Measurements from ENCODE around the gene ZNF682. TPM values are rescaled to one million over a fixed set of nuclear protein-coding genes. Genes with fewer than 3 reads are reported as not detected.
A peak's percentile ranks its signal among the peaks of the same experiment; 100 is the strongest.
"Not testable (repeated sequence)": the region's sequence is repeated elsewhere in the genome, so short reads cannot be mapped to it uniquely, and the experiment has no call there.

The ZNF682 gene
- 4.5 to 5.4 TPM (median 4.9 TPM) in 3 replicates for total RNA-seq
- long read RNA-seq, partial matches to known transcripts = 0 of 6 reads
- long read RNA-seq, other reads (novel, unspliced or antisense) = 3 of 6 reads

GRCh38 chr19:20039203-20039723, at the start of gene ZNF682:
ZNF682 (minus strand) TSS chr19:20039505; CDS start chr19:20039345, 160 bp downstream.
- peak; percentile 98 for DNase-seq (ENCODE audit: low spot score)
- peaks cover 21% of the 10 kb centered on the region for H3K4me1 Mint-ChIP-seq (ENCODE audit: low read depth)
- no peak for TF ChIP-seq CTCF (IDR thresholded peaks at IDR 0.05)
- peak within 1 kb of the TSS; percentile 92 for H3K4me3 Mint-ChIP-seq (ENCODE audit: unreplicated experiment)
- peaks cover 2% of the 10 kb centered on the region for H3K36me3 Mint-ChIP-seq (ENCODE audit: low read depth)
- no peaks in the 10 kb centered on the region for H3K9me3 Mint-ChIP-seq (ENCODE audit: low read depth)
- H3K27ac Mint-ChIP-seq (ENCODE audit: unreplicated experiment) = peak within 1 kb of the TSS; percentile 99
- H3K27me3 Mint-ChIP-seq (ENCODE audit: low read depth) = peaks cover 3% of the 10 kb centered on the region

- H3K4me3 Mint-ChIP-seq (ENCODE audit: unreplicated experiment); H3K36me3 Mint-ChIP-seq (ENCODE audit: low read depth); H3K9me3 Mint-ChIP-seq (ENCODE audit: low read depth); H3K27ac Mint-ChIP-seq (ENCODE audit: unreplicated experiment); DNase-seq (ENCODE audit: low spot score); H3K27me3 Mint-ChIP-seq (ENCODE audit: low read depth): not testable (repeated sequence)
- peaks cover 15% of the 10 kb centered on the region for H3K4me1 Mint-ChIP-seq (ENCODE audit: low read depth)
These were observed 43.6 kb upstream of the ZNF682 start for GRCh38 chr19:20082876-20083275.

- H3K27ac Mint-ChIP-seq (ENCODE audit: unreplicated experiment); H3K4me3 Mint-ChIP-seq (ENCODE audit: unreplicated experiment); DNase-seq (ENCODE audit: low spot score); H3K27me3 Mint-ChIP-seq (ENCODE audit: low read depth); H3K36me3 Mint-ChIP-seq (ENCODE audit: low read depth); H3K9me3 Mint-ChIP-seq (ENCODE audit: low read depth): not testable (repeated sequence)
- peaks cover 19% of the 10 kb centered on the region for H3K4me1 Mint-ChIP-seq (ENCODE audit: low read depth)
These were observed 43.0 kb upstream of the ZNF682 start for GRCh38 chr19:20082232-20082833.

- H3K4me3 Mint-ChIP-seq (ENCODE audit: unreplicated experiment) = no peak overlapping the region
- H3K27ac Mint-ChIP-seq (ENCODE audit: unreplicated experiment) = no peak overlapping the region
- H3K36me3 Mint-ChIP-seq (ENCODE audit: low read depth) = peaks cover 1% of the 10 kb centered on the region
- TF ChIP-seq CTCF (IDR thresholded peaks at IDR 0.05) = no peak
- peaks cover 19% of the 10 kb centered on the region for H3K4me1 Mint-ChIP-seq (ENCODE audit: low read depth)
- peaks cover 10% of the 10 kb centered on the region for H3K9me3 Mint-ChIP-seq (ENCODE audit: low read depth)
- H3K27me3 Mint-ChIP-seq (ENCODE audit: low read depth) = no peaks in the 10 kb centered on the region
- no peak for DNase-seq (ENCODE audit: low spot score)
These were observed 41.4 kb upstream of the ZNF682 start for GRCh38 chr19:20080656-20081055.

GRCh38 chr19:20079476-20079875, 40.2 kb upstream of the ZNF682 start:
- H3K27me3 Mint-ChIP-seq (ENCODE audit: low read depth) = no peaks in the 10 kb centered on the region
- no peak for DNase-seq (ENCODE audit: low spot score)
- TF ChIP-seq CTCF (IDR thresholded peaks at IDR 0.05) = no peak
- no peak overlapping the region for H3K27ac Mint-ChIP-seq (ENCODE audit: unreplicated experiment)
- peaks cover 13% of the 10 kb centered on the region for H3K9me3 Mint-ChIP-seq (ENCODE audit: low read depth)
- peaks cover 1% of the 10 kb centered on the region for H3K36me3 Mint-ChIP-seq (ENCODE audit: low read depth)
- H3K4me3 Mint-ChIP-seq (ENCODE audit: unreplicated experiment) = peak overlapping the region; percentile 89
- peaks cover 19% of the 10 kb centered on the region for H3K4me1 Mint-ChIP-seq (ENCODE audit: low read depth)

GRCh38 chr19:20078581-20079031, 39.3 kb upstream of the ZNF682 start:
- peaks cover 19% of the 10 kb centered on the region for H3K4me1 Mint-ChIP-seq (ENCODE audit: low read depth)
- TF ChIP-seq CTCF (IDR thresholded peaks at IDR 0.05) = no peak
- H3K9me3 Mint-ChIP-seq (ENCODE audit: low read depth) = peaks cover 13% of the 10 kb centered on the region
- no peaks in the 10 kb centered on the region for H3K27me3 Mint-ChIP-seq (ENCODE audit: low read depth)
- H3K4me3 Mint-ChIP-seq (ENCODE audit: unreplicated experiment) = peak overlapping the region; percentile 89
- peak overlapping the region; percentile 90 for H3K27ac Mint-ChIP-seq (ENCODE audit: unreplicated experiment)
- peaks cover 1% of the 10 kb centered on the region for H3K36me3 Mint-ChIP-seq (ENCODE audit: low read depth)
- DNase-seq (ENCODE audit: low spot score) = no peak
